Measurements from ENCODE around the gene ARHGAP8.
"Not testable (repeated sequence)": the region's sequence is repeated elsewhere in the genome, so short reads cannot be mapped to it uniquely, and the experiment has no call there.

The ARHGAP8 gene

GRCh38 chr22:44845191-44845590 is 92.8 kb downstream of the ARHGAP8 start:
- CTCF ChIA-PET = no interaction called here
- no peak for DNase-seq
- Mint-ChIP-seq H3K9me3 (no peaks in the 10 kb centered on the region), H3K4me3 (no peak overlapping the region), H3K4me1 (no peaks in the 10 kb centered on the region), H3K27me3 (no peaks in the 10 kb centered on the region), H3K27ac (no peak overlapping the region), H3K36me3 (no peaks in the 10 kb centered on the region)

- CTCF ChIA-PET = no interaction called here
- no peak for DNase-seq
- Mint-ChIP-seq H3K36me3 (no peaks in the 10 kb centered on the region), H3K27me3 (no peaks in the 10 kb centered on the region), H3K9me3 (no peaks in the 10 kb centered on the region), H3K27ac (no peak overlapping the region), H3K4me1 (no peaks in the 10 kb centered on the region), H3K4me3 (no peak overlapping the region)
Measured at GRCh38 chr22:44845796-44846720, 93.7 kb downstream of the ARHGAP8 start.

GRCh38 chr22:44846726-44847275 is 94.4 kb downstream of the ARHGAP8 start:
- no peaks in the 10 kb centered on the region for H3K9me3 Mint-ChIP-seq
- no peaks in the 10 kb centered on the region for H3K36me3 Mint-ChIP-seq
- no peak overlapping the region for H3K4me3 Mint-ChIP-seq
- DNase-seq = no peak
- no peak overlapping the region for H3K27ac Mint-ChIP-seq
- H3K27me3 Mint-ChIP-seq = no peaks in the 10 kb centered on the region
- H3K4me1 Mint-ChIP-seq = no peaks in the 10 kb centered on the region
- CTCF ChIA-PET = no interaction called here

GRCh38 chr22:44847380-44847779 is 95.0 kb downstream of the ARHGAP8 start:
- no peaks in the 10 kb centered on the region for H3K9me3 Mint-ChIP-seq
- no peak for DNase-seq
- H3K4me3 Mint-ChIP-seq = no peak overlapping the region
- CTCF ChIA-PET = no interaction called here
- no peaks in the 10 kb centered on the region for H3K36me3 Mint-ChIP-seq
- no peak overlapping the region for H3K27ac Mint-ChIP-seq
- no peaks in the 10 kb centered on the region for H3K4me1 Mint-ChIP-seq
- no peaks in the 10 kb centered on the region for H3K27me3 Mint-ChIP-seq

- Mint-ChIP-seq H3K27me3 (no peaks in the 10 kb centered on the region), H3K9me3 (no peaks in the 10 kb centered on the region), H3K27ac (no peak overlapping the region), H3K4me3 (no peak overlapping the region), H3K4me1 (no peaks in the 10 kb centered on the region), H3K36me3 (no peaks in the 10 kb centered on the region)
- DNase-seq = no peak
- CTCF ChIA-PET = interaction anchor here (0.5 kb wide), 1 partner anchor 129 kb away, joined by 4 read pairs; no protein-coding TSS in a partner anchor
Measured at GRCh38 chr22:44847892-44848291, 95.5 kb downstream of the ARHGAP8 start.

GRCh38 chr22:44848296-44848741 is 95.9 kb downstream of the ARHGAP8 start:
- CTCF ChIA-PET = interaction anchor here (0.5 kb wide), 1 partner anchor 130 kb away, joined by 4 read pairs; no protein-coding TSS in a partner anchor
- H3K9me3 Mint-ChIP-seq = no peaks in the 10 kb centered on the region
- DNase-seq = no peak

GRCh38 chr22:44848791-44849420 is 96.5 kb downstream of the ARHGAP8 start:
- Mint-ChIP-seq H3K27me3 (no peaks in the 10 kb centered on the region), H3K4me1 (no peaks in the 10 kb centered on the region), H3K4me3 (no peak overlapping the region), H3K27ac (no peak overlapping the region), H3K9me3 (no peaks in the 10 kb centered on the region), H3K36me3 (no peaks in the 10 kb centered on the region)
- DNase-seq = no peak
- CTCF ChIA-PET = no interaction called here

More at GRCh38 chr22:44848296-44848741, 95.9 kb downstream of the ARHGAP8 start:
- Mint-ChIP-seq H3K36me3 (no peaks in the 10 kb centered on the region), H3K27me3 (no peaks in the 10 kb centered on the region), H3K4me3 (no peak overlapping the region), H3K27ac (no peak overlapping the region), H3K4me1 (no peaks in the 10 kb centered on the region)

GRCh38 chr22:44850946-44851345 is 98.6 kb downstream of the ARHGAP8 start:
- Mint-ChIP-seq H3K27ac (no peak overlapping the region), H3K9me3 (no peaks in the 10 kb centered on the region), H3K4me3 (no peak overlapping the region), H3K36me3 (no peaks in the 10 kb centered on the region), H3K4me1 (no peaks in the 10 kb centered on the region), H3K27me3 (no peaks in the 10 kb centered on the region)
- DNase-seq = no peak
- CTCF ChIA-PET = interaction anchor here (0.6 kb wide), 1 partner anchor 1077 kb away, joined by 4 read pairs; no protein-coding TSS in a partner anchor

- not testable (repeated sequence) for H3K4me3 Mint-ChIP-seq, H3K27ac Mint-ChIP-seq, H3K36me3 Mint-ChIP-seq, H3K4me1 Mint-ChIP-seq, DNase-seq, H3K9me3 Mint-ChIP-seq, H3K27me3 Mint-ChIP-seq
- CTCF ChIA-PET = interaction anchor here (0.8 kb wide), 1 partner anchor 16 kb away, joined by 3 read pairs; no protein-coding TSS in a partner anchor
Measured at GRCh38 chr22:44854641-44855040, 102.3 kb downstream of the ARHGAP8 start.

- CTCF ChIA-PET = no interaction called here
- H3K4me1 Mint-ChIP-seq = no peaks in the 10 kb centered on the region
- no peak for DNase-seq
- no peak overlapping the region for H3K4me3 Mint-ChIP-seq
- no peaks in the 10 kb centered on the region for H3K9me3 Mint-ChIP-seq
- no peaks in the 10 kb centered on the region for H3K36me3 Mint-ChIP-seq
- no peak overlapping the region for H3K27ac Mint-ChIP-seq
- H3K27me3 Mint-ChIP-seq = no peaks in the 10 kb centered on the region
Measured at GRCh38 chr22:44855855-44856254, 103.5 kb downstream of the ARHGAP8 start.

- H3K9me3 Mint-ChIP-seq, H3K4me1 Mint-ChIP-seq, H3K36me3 Mint-ChIP-seq, CTCF ChIA-PET, H3K27ac Mint-ChIP-seq, H3K27me3 Mint-ChIP-seq, DNase-seq, H3K4me3 Mint-ChIP-seq: not testable (repeated sequence)
Measured at GRCh38 chr22:44858819-44859218, 106.4 kb downstream of the ARHGAP8 start.

GRCh38 chr22:44859641-44860040 is 107.3 kb downstream of the ARHGAP8 start:
- Mint-ChIP-seq H3K36me3 (no peaks in the 10 kb centered on the region), H3K27me3 (no peaks in the 10 kb centered on the region), H3K27ac (no peak overlapping the region), H3K4me3 (no peak overlapping the region), H3K9me3 (no peaks in the 10 kb centered on the region), H3K4me1 (no peaks in the 10 kb centered on the region)
- CTCF ChIA-PET = no interaction called here
- DNase-seq = no peak

GRCh38 chr22:44860311-44860710 is 107.9 kb downstream of the ARHGAP8 start:
- Mint-ChIP-seq H3K4me3 (no peak overlapping the region), H3K9me3 (no peaks in the 10 kb centered on the region), H3K27ac (no peak overlapping the region), H3K27me3 (no peaks in the 10 kb centered on the region), H3K36me3 (no peaks in the 10 kb centered on the region), H3K4me1 (no peaks in the 10 kb centered on the region)
- CTCF ChIA-PET = no interaction called here
- no peak for DNase-seq

- Mint-ChIP-seq H3K9me3 (no peaks in the 10 kb centered on the region), H3K27me3 (no peaks in the 10 kb centered on the region), H3K4me3 (no peak overlapping the region), H3K4me1 (no peaks in the 10 kb centered on the region), H3K36me3 (no peaks in the 10 kb centered on the region), H3K27ac (no peak overlapping the region)
- no peak for DNase-seq
- CTCF ChIA-PET = no interaction called here
Measured at GRCh38 chr22:44861245-44861644, 108.9 kb downstream of the ARHGAP8 start.

Data from activated naive CD4-positive, alpha-beta T cell treated with anti-CD3 and anti-CD28 coated beads, Interleukin-2, amount 10 ng/mL, durations not matched to agents 7 days and 5 days (primary cell).